ENCODE data around the gene FARP1. TPM values are rescaled to one million over a fixed set of nuclear protein-coding genes. Genes with fewer than 3 reads are reported as not detected.

The FARP1 gene
- polyA plus RNA-seq, 1 of the 3 experiments (the other 2 are of a cell fraction) = 12.0 TPM

DNA sequence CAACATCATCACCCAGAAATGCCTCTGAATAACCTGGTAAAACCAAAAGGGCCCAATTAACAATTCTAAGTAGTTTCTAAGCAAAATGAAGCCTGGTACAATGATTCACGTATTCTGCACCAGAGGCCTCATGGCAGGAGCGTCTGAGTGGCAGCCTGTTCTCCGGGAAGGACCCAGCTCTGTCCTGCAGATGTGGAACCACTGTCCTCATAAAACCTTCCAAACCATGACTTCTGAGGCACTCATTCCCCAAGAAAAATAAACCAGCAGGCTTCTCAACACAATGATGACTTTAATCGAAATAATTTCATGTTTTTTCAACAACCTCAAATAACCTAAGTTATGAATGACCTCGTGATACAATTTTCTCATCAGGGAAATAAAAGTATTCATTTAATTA is 344.1 kb downstream of the FARP1 start:
- Histone ChIP-seq H4K20me1 (ENCODE audit: insufficient read depth) (peaks cover 36% of the 10 kb centered on the region), H3K36me3 (replicated peaks in 1 of 2; ENCODE audit: control insufficient read depth in 1 of 2, insufficient read depth in 2 of 2, low read length in 1 of 2) (no peaks in the 10 kb centered on the region), H3K27me3 (ENCODE audit: insufficient read depth) (no peaks in the 10 kb centered on the region), H3K4me3 (ENCODE audit: low read depth in 2 of 2, low read length in 1 of 2) (no peak overlapping the region), H3K9ac (no peak overlapping the region), H3K9me3 (no peaks in the 10 kb centered on the region), H3K4me2 (no peak overlapping the region), H3K27ac (ENCODE audit: low read depth in 2 of 2, low read length in 1 of 2) (no peak overlapping the region), H3K9me2 (no peaks in the 10 kb centered on the region), H3K79me2 (ENCODE audit: insufficient read depth) (peaks cover 87% of the 10 kb centered on the region), H2AFZ (ENCODE audit: low read depth) (no peak overlapping the region), H3F3A (replicated peaks; ENCODE audit: insufficient read depth) (peaks cover 17% of the 10 kb centered on the region), H3K4me1 (ENCODE audit: control insufficient read depth in 1 of 2, insufficient read depth in 2 of 2, low read depth in 1 of 2, low read length in 1 of 2) (peaks cover 34 to 66% of the 10 kb centered on the region in 2 experiments)
- TF ChIP-seq ELF1 (IDR thresholded peaks at IDR 0.05) (no peak), SIN3A (IDR thresholded peaks at IDR 0.05; ENCODE audit: borderline replicate concordance, low read depth, low read length) (no peak)
- 96% methylated on average over 5 of the region's 5 CpGs for WGBS (ENCODE audit: low lambda C conversion rate)
- DNase-seq = no peak
- ChIA-PET POLR2A (no interaction called here), CTCF (interaction anchor here (1.4 kb wide), 1 partner anchor 166 kb away, joined by 3 read pairs; no protein-coding TSS in a partner anchor)

DNA sequence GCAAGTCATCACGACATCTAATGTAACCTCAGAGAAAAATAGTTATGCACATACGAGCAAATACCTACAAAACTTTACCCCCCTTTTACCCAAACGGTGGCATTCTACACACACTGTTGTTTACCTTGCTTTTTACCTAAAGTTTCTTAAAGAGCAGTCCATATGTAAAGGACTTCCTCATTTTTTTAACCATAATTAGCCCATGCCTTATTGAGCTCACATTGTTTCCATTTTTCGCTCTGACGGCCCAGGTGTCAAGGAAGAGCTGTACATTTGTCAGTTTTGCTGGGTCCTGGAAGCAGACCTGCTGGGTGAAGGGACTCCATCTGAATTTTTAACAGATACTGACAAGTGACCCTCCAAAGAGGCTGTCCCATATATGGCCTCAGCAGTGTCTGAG is 344.6 kb downstream of the FARP1 start:
- H4K20me1 ChIP-seq (ENCODE audit: insufficient read depth) = peaks cover 39% of the 10 kb centered on the region
- no peak for DNase-seq

More for the DNA sequence above, 344.6 kb downstream of the FARP1 start:
- Histone ChIP-seq H3K36me3 (replicated peaks in 1 of 2; ENCODE audit: control insufficient read depth in 1 of 2, insufficient read depth in 2 of 2, low read length in 1 of 2) (no peaks in the 10 kb centered on the region), H3K4me3 (ENCODE audit: low read depth in 2 of 2, low read length in 1 of 2) (no peak overlapping the region), H3K27ac (ENCODE audit: low read depth in 2 of 2, low read length in 1 of 2) (no peak overlapping the region), H3K79me2 (ENCODE audit: insufficient read depth) (peaks cover 87% of the 10 kb centered on the region), H3K27me3 (ENCODE audit: insufficient read depth) (no peaks in the 10 kb centered on the region), H3K9me3 (no peaks in the 10 kb centered on the region), H3K9me2 (no peaks in the 10 kb centered on the region), H3F3A (replicated peaks; ENCODE audit: insufficient read depth) (peaks cover 17% of the 10 kb centered on the region), H2AFZ (ENCODE audit: low read depth) (no peak overlapping the region), H3K4me1 (ENCODE audit: control insufficient read depth in 1 of 2, insufficient read depth in 2 of 2, low read depth in 1 of 2, low read length in 1 of 2) (peaks cover 34 to 64% of the 10 kb centered on the region in 2 experiments), H3K9ac (no peak overlapping the region), H3K4me2 (no peak overlapping the region)
- CTCF ChIA-PET = interaction anchor here (0.6 to 1.4 kb wide), 4 partner anchors 8 to 369 kb away, joined by 3 read pairs; no protein-coding TSS in a partner anchor
- POLR2A ChIA-PET = no interaction called here
- WGBS (ENCODE audit: low lambda C conversion rate) = 97% methylated on average over 5 of the region's 5 CpGs
- no peak for TF ChIP-seq GABPA (IDR thresholded peaks at IDR 0.05; ENCODE audit: low read depth)
- no peak for TF ChIP-seq EP300 (IDR thresholded peaks at IDR 0.05; ENCODE audit: borderline replicate concordance in 1 of 2, low read depth in 1 of 2, low read length in 1 of 2)
- TF ChIP-seq TEAD4 (IDR thresholded peaks at IDR 0.05; ENCODE audit: borderline replicate concordance, insufficient read depth) = no peak
- TF ChIP-seq, protein P1, sequence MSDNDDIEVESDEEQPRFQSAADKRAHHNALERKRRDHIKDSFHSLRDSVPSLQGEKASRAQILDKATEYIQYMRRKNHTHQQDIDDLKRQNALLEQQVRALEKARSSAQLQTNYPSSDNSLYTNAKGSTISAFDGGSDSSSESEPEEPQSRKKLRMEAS (IDR thresholded peaks at IDR 0.05; ENCODE audit: low read depth) = no peak
- TF ChIP-seq YY1 (IDR thresholded peaks at IDR 0.05; ENCODE audit: low read depth) = no peak
- no peak for TF ChIP-seq POLR2AphosphoS5 (IDR thresholded peaks at IDR 0.05; ENCODE audit: low read depth, low read length)
- no peak for TF ChIP-seq FOXM1 (IDR thresholded peaks at IDR 0.05; ENCODE audit: low read depth)
- TF ChIP-seq FOSL2 (IDR thresholded peaks at IDR 0.05; ENCODE audit: borderline replicate concordance, low read depth) = no peak
- no peak for TF ChIP-seq ELF1 (IDR thresholded peaks at IDR 0.05)
- TF ChIP-seq SMC3 (IDR thresholded peaks at IDR 0.05; ENCODE audit: low read depth, low read length) = no peak
- TF ChIP-seq, protein P2, sequence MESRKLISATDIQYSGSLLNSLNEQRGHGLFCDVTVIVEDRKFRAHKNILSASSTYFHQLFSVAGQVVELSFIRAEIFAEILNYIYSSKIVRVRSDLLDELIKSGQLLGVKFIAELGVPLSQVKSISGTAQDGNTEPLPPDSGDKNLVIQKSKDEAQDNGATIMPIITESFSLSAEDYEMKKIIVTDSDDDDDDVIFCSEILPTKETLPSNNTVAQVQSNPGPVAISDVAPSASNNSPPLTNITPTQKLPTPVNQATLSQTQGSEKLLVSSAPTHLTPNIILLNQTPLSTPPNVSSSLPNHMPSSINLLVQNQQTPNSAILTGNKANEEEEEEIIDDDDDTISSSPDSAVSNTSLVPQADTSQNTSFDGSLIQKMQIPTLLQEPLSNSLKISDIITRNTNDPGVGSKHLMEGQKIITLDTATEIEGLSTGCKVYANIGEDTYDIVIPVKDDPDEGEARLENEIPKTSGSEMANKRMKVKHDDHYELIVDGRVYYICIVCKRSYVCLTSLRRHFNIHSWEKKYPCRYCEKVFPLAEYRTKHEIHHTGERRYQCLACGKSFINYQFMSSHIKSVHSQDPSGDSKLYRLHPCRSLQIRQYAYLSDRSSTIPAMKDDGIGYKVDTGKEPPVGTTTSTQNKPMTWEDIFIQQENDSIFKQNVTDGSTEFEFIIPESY (IDR thresholded peaks at IDR 0.05; ENCODE audit: borderline replicate concordance, low read depth) = no peak
- TF ChIP-seq, protein P3, sequence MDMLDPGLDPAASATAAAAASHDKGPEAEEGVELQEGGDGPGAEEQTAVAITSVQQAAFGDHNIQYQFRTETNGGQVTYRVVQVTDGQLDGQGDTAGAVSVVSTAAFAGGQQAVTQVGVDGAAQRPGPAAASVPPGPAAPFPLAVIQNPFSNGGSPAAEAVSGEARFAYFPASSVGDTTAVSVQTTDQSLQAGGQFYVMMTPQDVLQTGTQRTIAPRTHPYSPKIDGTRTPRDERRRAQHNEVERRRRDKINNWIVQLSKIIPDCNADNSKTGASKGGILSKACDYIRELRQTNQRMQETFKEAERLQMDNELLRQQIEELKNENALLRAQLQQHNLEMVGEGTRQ (IDR thresholded peaks at IDR 0.05; ENCODE audit: borderline replicate concordance, low read depth, low read length) = no peak
- TF ChIP-seq, protein P4, sequence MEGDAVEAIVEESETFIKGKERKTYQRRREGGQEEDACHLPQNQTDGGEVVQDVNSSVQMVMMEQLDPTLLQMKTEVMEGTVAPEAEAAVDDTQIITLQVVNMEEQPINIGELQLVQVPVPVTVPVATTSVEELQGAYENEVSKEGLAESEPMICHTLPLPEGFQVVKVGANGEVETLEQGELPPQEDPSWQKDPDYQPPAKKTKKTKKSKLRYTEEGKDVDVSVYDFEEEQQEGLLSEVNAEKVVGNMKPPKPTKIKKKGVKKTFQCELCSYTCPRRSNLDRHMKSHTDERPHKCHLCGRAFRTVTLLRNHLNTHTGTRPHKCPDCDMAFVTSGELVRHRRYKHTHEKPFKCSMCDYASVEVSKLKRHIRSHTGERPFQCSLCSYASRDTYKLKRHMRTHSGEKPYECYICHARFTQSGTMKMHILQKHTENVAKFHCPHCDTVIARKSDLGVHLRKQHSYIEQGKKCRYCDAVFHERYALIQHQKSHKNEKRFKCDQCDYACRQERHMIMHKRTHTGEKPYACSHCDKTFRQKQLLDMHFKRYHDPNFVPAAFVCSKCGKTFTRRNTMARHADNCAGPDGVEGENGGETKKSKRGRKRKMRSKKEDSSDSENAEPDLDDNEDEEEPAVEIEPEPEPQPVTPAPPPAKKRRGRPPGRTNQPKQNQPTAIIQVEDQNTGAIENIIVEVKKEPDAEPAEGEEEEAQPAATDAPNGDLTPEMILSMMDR (IDR thresholded peaks at IDR 0.05) = no peak
